Measurements from ENCODE around the gene PARD3. TPM values are rescaled to one million over a fixed set of nuclear protein-coding genes. Genes with fewer than 3 reads are reported as not detected.

The PARD3 gene
- total and polyA plus RNA-seq, 7 donors = 20.2 to 84.4 (median 53.4) TPM

DNA sequence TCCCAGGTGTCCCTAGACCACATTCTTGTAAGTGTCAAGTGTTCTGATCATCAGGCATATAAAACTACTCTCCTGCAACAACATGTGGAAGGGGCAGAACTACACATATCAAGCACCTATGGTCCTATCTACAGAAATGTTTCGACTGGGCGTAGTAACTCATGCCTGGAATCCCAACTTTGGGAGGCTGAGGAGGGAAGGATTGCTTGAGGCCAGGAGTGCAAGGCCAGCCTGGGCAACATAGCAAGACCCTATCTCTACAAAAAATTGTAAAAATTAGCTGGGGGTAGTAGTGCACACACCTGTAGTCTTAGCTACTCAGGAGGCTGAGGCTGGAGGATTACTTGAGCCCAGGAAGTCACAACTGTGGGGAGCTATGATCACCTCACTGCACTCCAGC, 244.2 kb downstream of the PARD3 start:
- TF ChIP-seq, protein P1, sequence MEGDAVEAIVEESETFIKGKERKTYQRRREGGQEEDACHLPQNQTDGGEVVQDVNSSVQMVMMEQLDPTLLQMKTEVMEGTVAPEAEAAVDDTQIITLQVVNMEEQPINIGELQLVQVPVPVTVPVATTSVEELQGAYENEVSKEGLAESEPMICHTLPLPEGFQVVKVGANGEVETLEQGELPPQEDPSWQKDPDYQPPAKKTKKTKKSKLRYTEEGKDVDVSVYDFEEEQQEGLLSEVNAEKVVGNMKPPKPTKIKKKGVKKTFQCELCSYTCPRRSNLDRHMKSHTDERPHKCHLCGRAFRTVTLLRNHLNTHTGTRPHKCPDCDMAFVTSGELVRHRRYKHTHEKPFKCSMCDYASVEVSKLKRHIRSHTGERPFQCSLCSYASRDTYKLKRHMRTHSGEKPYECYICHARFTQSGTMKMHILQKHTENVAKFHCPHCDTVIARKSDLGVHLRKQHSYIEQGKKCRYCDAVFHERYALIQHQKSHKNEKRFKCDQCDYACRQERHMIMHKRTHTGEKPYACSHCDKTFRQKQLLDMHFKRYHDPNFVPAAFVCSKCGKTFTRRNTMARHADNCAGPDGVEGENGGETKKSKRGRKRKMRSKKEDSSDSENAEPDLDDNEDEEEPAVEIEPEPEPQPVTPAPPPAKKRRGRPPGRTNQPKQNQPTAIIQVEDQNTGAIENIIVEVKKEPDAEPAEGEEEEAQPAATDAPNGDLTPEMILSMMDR (IDR thresholded peaks at IDR 0.05) = no peak
- no peaks in the 10 kb centered on the region for H3K36me3 ChIP-seq (ENCODE audit: insufficient read depth in 1 of 2, low read depth in 1 of 2)
- H3K27me3 ChIP-seq (ENCODE audit: insufficient read depth in 3 of 3, low read length in 2 of 3) = no peaks in the 10 kb centered on the region
- DNase-seq (no peak), ATAC-seq (no peak)
- 98 to 99% (median 98%) methylated on average over 2 of the region's 2 CpGs for WGBS, 3 donors
- no peak overlapping the region for H3K4me3 ChIP-seq
- intact Hi-C loops (cut with DNase I) = no loop called here
- H3K4me1 ChIP-seq = peaks cover 11% of the 10 kb centered on the region
- H3K27ac ChIP-seq = no peak overlapping the region
- H3K9me3 ChIP-seq = no peaks in the 10 kb centered on the region

DNA sequence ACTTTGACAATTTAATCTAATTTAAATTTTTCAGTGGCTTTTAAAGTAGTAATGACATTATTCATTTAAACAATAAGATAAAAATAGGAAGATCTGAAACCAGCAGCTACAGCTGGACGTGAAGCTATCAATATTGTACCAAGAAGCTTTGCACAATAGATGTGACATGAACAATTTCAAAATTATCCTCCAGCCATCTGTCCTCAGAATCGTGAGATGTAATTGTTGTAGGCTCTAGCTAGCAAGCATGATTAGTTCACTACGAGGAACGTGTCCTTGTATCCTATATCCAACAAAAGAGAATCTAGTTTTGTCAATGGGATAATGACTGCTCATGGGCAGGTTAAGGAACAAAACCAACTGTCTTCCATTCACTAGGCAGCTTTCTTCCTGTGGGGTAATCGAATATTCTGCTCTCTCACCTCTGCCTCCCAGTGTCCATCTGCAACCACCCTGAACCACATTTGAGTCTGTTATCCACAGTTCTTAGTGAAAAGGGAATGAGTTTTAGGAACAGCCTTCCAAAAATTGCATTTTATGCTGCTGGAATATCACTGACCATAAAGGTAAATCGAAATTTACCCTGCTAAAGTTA, 247.3 kb downstream of the PARD3 start:
- 83 to 85% (median 83%) methylated on average over 6 of the region's 6 CpGs for WGBS, 3 donors
- TF ChIP-seq, protein P1 (IDR thresholded peaks at IDR 0.05) = no peak
- DNase-seq (no peak), ATAC-seq (peak in 2 of 4 donors; percentile 15 to 31)
- H3K9me3 ChIP-seq = no peaks in the 10 kb centered on the region
- no peaks in the 10 kb centered on the region for H3K27me3 ChIP-seq (ENCODE audit: insufficient read depth in 3 of 3, low read length in 2 of 3)
- intact Hi-C loops (cut with DNase I) = no loop called here
- no peaks in the 10 kb centered on the region for H3K36me3 ChIP-seq (ENCODE audit: insufficient read depth in 1 of 2, low read depth in 1 of 2)
- no peak overlapping the region for H3K4me3 ChIP-seq
- no peak overlapping the region for H3K27ac ChIP-seq
- H3K4me1 ChIP-seq = no peaks in the 10 kb centered on the region

DNA sequence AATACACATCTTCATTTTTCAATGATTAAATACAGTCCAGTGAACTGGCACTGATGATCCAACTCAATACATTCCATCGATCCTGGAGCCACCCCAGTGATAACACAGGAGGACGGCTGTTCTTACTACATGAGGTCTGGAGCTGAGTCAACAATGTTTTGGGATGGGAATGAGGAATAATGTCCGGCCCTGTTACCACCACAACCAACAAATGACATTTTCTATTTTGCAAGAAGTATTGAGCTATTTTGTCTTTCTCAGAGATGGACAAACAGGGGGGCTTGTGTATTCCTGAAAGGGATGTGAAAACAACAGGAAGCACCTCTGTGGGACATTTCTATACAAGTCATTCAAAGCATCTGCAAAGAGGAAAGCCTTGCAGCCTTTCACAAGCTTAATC, 249.2 kb downstream of the PARD3 start:
- intact Hi-C loops (cut with DNase I) = no loop called here
- no peak for DNase-seq
- no peaks in the 10 kb centered on the region for H3K36me3 ChIP-seq (ENCODE audit: insufficient read depth in 1 of 2, low read depth in 1 of 2)
- no peak overlapping the region for H3K4me3 ChIP-seq
- no peak for ATAC-seq
- H3K9me3 ChIP-seq = no peaks in the 10 kb centered on the region
- no peaks in the 10 kb centered on the region for H3K4me1 ChIP-seq
- 37 to 56% (median 47%) methylated on average over 3 of the region's 3 CpGs for WGBS, 3 donors
- no peaks in the 10 kb centered on the region for H3K27me3 ChIP-seq (ENCODE audit: insufficient read depth in 3 of 3, low read length in 2 of 3)
- TF ChIP-seq, protein P1 (IDR thresholded peaks at IDR 0.05) = no peak
- no peak overlapping the region for H3K27ac ChIP-seq

DNA sequence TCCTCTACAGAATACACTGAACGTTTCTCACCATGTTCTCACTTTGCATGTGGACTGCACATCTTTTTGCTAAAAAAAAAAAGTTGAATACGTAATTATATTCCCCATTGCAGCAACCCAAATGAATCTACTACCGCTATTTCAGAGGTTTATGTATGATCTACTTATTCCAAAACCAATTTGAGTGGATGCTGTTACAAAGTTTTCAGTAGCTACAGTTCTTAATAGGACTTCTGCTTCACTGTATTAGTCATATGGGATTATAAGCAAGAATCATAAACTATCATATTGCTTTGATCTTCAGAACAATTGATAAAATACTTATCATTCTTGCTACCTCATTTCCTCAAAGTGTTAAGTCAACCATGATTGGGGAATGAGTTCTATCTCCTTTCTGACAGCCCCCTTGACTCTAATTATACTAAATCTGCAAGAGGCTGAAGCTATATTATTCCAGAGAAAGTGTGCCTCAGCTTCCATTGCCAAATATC, 257.0 kb downstream of the PARD3 start:
- Histone ChIP-seq H3K4me3 (no peak overlapping the region), H3K27me3 (ENCODE audit: insufficient read depth in 3 of 3, low read length in 2 of 3) (no peaks in the 10 kb centered on the region), H3K36me3 (ENCODE audit: insufficient read depth in 1 of 2, low read depth in 1 of 2) (no peaks in the 10 kb centered on the region), H3K4me1 (no peaks in the 10 kb centered on the region), H3K9me3 (no peaks in the 10 kb centered on the region), H3K27ac (no peak overlapping the region)
- 89 to 94% (median 94%) methylated on average over 3 of the region's 3 CpGs for WGBS, 3 donors
- ATAC-seq = no peak
- intact Hi-C loops (cut with DNase I) = no loop called here
- TF ChIP-seq, protein P1 (IDR thresholded peaks at IDR 0.05) = no peak
- DNase-seq = no peak

DNA sequence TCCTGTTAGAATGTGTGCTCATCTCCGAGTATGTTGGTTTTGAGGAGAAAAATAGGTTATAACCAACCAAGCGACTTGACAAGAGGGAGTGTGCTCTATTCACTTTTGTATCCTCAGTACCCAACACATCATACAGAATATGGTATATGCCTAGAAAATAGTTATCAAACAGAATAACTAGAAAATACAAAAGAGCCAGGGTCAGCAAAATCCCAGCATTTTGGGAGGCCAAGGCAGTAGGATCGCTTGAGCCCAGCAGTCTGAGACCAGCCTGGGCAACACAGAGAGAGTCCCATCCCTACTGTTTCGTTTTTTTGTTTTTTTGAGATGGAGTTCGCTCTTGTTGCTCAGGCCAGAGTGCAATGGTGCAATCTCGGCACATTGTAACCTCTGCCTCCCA, 257.9 kb downstream of the PARD3 start:
- no peaks in the 10 kb centered on the region for H3K27me3 ChIP-seq (ENCODE audit: insufficient read depth in 3 of 3, low read length in 2 of 3)
- H3K9me3 ChIP-seq = no peaks in the 10 kb centered on the region
- no peaks in the 10 kb centered on the region for H3K36me3 ChIP-seq (ENCODE audit: insufficient read depth in 1 of 2, low read depth in 1 of 2)
- ATAC-seq (no peak), DNase-seq (no peak)
- TF ChIP-seq, protein P1 (IDR thresholded peaks at IDR 0.05) = no peak
- no peak overlapping the region for H3K4me3 ChIP-seq
- no peaks in the 10 kb centered on the region for H3K4me1 ChIP-seq
- 97 to 98% (median 98%) methylated on average over 6 of the region's 6 CpGs for WGBS, 3 donors
- no peak overlapping the region for H3K27ac ChIP-seq
- intact Hi-C loops (cut with DNase I) = no loop called here
